Right hindlimb (tissue), 1 donor: ENCODE measurements around the gene RALGAPA2.
"Not testable (repeated sequence)": the region's sequence is repeated elsewhere in the genome, so short reads cannot be mapped to it uniquely, and the experiment has no call there.

Experiments
- DNase-seq: peaks from one replicate; pipeline ENCODE4 v3.0.0-alpha.2; 2018

The RALGAPA2 gene

GRCh38 chr20:20567712-20568111, 144.7 kb downstream of the RALGAPA2 start:
- DNase-seq = no peak

- no peak for DNase-seq
These were observed 145.9 kb downstream of the RALGAPA2 start for GRCh38 chr20:20566516-20566915.

- no peak for DNase-seq
These were observed 148.2 kb downstream of the RALGAPA2 start for GRCh38 chr20:20564279-20564678.

DNA sequence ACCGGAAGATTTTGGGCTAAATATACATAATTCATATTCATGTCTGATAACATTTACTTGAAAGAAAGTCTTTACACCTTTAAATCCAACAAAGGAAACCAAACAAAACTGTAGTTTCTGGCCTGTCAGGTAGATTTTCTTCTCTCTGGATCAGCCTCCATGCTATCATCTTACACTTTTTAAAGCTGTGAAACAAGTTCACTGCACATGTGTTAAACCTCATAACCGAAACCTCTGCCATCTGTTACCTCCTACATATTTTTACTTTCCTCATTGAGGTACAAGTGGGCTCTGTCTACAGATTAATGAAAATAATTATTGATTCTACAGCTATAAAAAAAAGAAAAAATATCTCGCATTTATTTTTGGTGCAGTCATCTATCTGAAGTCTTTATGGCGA, 149.9 kb downstream of the RALGAPA2 start:
- no peak for DNase-seq

GRCh38 chr20:20561841-20562240, 150.6 kb downstream of the RALGAPA2 start:
- DNase-seq = no peak

DNA sequence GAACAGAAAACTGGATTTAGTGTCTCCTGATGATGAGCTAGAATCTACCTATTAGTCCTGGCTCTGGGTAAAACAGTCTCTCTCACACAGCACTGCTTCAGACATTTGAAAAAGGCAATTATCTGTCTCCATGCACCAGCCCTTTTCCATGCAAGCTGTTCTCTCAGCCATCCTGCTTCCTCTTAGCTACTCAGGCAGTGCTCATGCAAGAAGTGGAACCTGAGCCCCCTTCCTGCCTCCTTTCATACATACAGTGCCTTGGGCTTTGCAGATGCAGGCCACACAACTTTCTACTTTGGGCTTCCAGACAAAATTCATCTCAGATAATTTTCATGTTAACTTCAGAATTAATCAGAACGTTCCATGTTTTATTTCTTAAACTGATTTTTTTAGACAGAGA, 151.3 kb downstream of the RALGAPA2 start:
- no peak for DNase-seq

DNA sequence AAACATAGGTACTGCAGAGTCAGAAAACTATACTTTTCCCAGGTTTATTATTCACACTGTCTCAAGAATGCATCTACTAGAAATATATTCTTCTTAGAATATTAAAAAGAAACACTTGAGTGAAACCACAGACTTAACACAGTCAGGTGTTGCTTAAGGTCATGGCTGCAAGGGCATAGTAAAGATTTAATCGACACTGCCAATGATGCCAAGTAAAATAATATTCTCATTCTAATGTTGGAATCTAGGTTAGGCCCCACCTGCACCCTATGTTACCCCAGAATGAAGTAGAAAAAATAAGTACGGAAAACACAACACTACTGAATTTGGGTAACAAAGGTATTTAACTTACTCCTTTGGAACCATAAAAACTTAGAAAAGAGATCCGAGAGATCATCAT, 155.0 kb downstream of the RALGAPA2 start:
- no peak for DNase-seq

DNA sequence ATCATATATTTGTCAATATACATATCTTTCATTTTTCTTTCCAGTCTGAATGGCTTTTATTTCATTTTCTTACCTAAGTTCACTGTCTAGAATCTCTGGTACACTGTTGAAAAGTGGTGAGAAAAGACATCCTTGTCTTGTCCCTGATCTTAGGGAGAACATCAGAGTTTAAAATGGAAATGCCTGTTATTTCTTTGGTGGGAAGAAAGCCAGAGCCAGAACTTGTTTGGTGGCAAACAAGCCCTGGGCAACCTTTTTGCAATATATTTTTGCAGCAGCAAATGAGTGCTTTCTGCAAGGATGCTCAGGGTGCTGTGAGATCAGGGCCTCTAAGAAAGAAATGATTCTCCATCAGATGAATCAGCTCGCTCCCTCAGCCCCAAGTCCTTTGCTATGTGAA, 156.6 kb downstream of the RALGAPA2 start:
- no peak for DNase-seq

DNA sequence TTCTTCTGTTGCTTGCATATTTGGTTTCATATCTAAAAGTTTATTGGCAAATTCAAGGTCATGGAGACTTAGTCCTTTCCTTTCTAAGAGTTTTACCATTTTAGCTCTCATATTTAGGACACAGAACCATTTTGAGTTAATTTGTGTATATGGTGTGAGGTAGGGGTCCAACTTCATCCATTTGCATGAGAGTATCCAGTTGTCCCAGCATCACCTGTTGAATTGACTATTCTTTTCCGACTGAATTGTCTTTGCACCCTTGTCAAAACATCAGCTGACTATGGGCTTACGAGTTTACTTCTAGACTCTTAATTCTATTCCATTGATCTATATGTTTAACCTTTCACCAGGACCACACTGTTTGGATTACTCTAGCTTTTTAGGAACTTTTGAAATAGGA, 157.5 kb downstream of the RALGAPA2 start:
- DNase-seq = no peak

- DNase-seq = no peak
These were observed 158.9 kb downstream of the RALGAPA2 start for GRCh38 chr20:20553541-20553940.

- no peak for DNase-seq
These were observed 160.4 kb downstream of the RALGAPA2 start for GRCh38 chr20:20552076-20552475.

DNA sequence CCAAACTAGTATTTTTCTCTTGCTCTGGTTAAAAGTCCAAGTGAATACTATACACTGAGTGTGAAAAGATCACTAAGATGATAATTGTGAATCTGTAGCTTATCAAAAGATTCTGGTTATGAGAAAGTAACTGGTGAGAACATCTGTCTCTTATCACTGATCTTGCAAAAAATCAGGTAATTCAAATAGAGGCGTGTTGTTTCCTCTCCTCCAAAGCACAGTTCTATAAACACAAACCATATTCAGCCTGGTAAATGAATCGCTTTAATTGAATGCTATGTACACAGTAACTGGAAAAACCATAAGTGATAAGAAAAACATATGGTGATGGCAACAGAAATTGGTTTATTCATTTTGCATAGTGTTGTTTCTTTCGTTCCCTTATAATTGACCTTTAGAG, 161.0 kb downstream of the RALGAPA2 start:
- DNase-seq = no peak

DNA sequence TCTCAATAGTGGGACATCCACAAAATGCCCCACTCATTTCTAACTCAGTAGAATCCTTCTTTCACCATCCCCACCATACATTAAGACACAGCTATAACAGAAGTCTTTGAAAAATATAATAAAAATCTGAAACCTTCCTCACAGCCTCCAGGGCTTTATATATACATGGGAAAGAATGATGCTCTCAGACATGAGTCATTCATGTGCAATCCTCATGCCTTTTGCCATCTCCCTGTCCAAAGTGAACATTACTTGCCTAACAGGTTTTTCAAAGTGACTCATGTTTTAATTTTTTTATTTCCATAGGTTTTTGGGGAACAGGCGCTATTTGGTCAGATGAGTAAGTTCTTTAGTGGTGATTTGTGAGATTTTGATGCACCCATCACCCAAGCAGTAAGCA, 162.7 kb downstream of the RALGAPA2 start:
- DNase-seq = no peak

DNA sequence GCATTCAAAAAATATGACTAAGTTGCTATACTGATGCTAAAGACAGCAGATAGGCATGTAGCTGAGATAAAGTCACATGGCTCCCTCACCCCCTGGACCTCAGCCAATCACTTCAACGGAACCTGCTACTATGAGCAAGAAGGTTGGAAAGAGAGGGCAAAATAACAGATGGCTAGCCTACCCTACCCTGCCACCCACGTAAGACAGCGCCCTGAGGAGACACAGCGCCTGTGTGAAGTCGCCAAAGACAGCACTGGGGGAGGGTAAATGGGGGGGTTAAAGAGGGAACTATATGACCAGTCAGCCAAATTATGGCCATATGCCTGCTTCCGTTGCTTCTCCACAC, 163.2 kb downstream of the RALGAPA2 start:
- DNase-seq = no peak

DNA sequence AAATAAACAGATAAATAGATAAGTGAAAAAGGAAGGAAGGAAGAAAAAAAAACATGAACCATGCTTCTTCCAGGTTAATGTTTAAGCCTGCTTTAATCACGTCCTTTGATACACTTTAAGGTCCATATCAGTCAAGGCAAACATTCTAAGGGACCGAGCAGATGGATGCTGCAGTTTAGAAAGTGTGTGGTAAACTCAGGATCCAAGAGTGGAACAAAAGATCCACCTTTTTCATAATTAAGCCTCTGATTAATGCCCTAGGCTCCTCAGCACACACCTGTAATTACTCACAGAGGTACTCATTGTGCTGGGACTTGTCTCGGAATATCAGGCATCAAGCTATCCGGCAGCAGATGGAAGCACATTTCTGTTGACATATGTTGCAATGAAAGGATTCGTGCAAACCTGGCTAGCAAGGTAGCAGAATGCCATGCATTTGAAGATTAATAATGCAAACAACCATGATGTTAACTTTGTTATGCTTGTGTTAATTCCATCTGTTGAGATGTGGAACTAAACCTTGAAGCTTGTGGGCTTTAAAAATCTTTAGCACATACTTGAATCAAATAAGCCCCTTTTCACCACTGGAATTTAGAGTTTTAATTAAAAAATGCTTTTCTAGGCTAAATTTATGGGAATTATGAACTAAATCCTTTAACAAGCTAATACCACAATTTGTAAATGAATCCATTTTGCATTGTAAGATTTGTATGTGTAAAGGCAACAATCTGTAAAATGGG, 163.7 kb downstream of the RALGAPA2 start:
- DNase-seq = no peak

DNA sequence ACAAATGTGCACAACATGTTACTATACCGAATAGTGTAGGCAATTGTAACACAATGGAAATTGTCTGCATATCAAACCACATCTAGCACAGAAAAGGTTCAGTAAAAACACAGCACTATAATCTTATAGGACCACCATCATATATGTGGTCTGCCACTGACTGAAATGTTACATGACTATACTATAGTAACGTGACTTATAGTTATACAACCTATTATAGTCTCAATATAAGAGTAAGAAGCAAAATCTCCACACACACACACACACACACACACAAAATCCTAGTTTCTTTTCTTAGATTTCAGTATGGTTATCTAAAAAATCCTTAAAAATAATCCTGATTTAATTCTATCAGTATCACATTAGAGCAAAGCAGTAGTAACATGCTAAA, 164.6 kb downstream of the RALGAPA2 start:
- DNase-seq = no peak

GRCh38 chr20:20547221-20547875, 165.1 kb downstream of the RALGAPA2 start:
- no peak for DNase-seq

DNA sequence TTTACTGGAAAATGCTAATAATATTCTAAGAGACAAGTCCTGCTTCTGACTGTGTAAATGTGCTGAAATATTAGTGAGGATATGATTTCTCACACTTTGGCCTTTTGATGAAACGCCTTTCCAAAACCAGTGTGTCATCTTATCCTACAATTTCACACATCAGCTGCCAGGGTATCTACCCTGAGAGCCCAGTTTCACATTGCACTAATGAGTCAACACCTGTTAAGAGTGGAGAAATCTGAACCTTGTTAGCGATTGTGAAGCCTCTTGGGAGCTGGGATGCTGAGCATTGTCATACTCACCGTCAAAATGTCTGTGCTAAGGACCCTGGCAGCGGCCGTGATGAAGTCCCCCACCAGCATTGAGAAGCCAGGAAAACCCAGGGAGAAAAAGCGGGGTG, 166.0 kb downstream of the RALGAPA2 start:
- DNase-seq = no peak

DNA sequence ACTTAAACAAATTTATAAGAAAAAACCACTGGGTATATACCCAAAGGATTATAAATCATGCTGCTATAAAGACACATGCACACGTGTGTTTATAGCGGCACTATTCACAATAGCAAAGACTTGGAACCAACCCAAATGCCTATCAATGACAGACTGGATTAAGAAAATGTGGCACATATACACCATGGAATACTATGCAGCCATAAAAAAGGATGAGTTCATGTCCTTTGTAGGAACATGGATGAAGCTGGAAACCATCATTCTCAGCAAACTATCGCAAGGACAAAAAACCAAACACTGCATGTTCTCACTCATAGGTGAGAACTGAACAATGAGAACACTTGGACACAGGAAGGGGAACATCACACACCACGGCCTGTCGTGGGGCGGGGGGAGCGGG, 169.1 kb downstream of the RALGAPA2 start:
- not testable (repeated sequence) for DNase-seq

GRCh38 chr20:20536240-20536933, 176.1 kb downstream of the RALGAPA2 start:
- no peak for DNase-seq

DNA sequence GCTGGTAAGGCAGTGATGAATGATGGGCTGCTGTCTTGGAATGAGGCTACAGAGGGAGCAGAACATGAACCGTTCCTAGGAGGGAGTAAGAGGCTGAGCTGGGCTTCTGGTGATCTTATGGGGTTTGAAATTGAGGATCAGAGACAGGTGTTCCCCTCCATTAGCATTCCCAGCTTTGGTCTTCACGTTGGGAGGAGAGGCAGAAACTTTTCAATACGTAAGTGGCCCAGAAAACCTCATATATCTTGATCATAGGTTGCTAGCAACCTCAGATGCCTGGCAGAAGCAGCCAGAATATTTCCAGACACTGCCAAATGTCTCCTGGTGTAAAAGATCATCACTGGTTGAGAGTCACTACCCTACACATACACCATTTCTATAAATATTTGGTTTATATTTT, 177.4 kb downstream of the RALGAPA2 start:
- DNase-seq = no peak

- no peak for DNase-seq
These were observed 181.2 kb downstream of the RALGAPA2 start for GRCh38 chr20:20531283-20531682.

DNA sequence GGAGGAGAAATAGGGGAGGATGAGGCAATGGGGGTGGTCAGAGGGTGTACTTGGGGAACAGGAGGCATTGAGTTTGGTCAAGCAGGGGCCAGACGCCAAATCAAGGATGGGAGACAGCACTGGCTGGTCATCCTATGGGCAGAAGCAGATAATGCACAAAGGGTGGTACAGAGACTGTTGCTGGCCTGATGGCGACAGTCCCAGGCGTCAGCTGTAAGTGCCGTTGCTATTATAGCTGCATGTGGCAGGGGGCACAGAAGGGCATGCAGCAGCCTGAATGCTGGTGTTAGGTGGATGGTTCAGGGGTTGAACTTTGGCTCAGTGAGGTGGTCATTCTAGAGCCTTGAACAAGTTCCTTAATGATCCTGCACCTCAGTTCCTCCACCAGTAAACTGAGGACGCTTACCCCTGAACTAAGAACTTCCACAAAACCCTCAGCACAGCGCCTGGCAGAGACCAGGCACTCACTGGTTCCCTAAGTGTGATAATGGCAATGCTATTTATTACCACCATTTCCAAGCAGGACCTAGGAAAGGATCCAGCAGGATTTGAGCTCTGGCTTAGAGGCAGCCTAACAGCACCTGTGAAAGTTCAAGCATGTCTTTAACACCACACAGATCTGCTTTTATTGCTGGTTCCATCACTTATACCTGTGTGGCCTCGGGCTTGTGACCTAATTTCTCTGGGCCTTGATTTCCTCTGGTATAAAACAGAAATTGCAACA, 181.9 kb downstream of the RALGAPA2 start:
- DNase-seq = no peak

GRCh38 chr20:20529597-20529996, 182.8 kb downstream of the RALGAPA2 start:
- DNase-seq = no peak
